Uterus (tissue), 2 donors: ENCODE measurements around the gene LHFPL6.

Source experiments
- CTCF ChIP-seq, 4 experiments: fragments of 200-600 bp in 2 of 4; fragments of 450-650 bp in 2 of 4; sonication (generic) in 2 of 4; IDR thresholded peaks; one replicate each; pipeline ENCODE4 v1.5.1; 2016 to 2019; ENCODE audit warnings: antibody characterized with exemption in 4 of 4, mild to moderate bottlenecking in 2 of 4, moderate library complexity in 1 of 4
- POLR2A ChIP-seq, 2 donors: fragments of 450-650 bp; IDR thresholded peaks; one replicate each; pipeline ENCODE4 v1.6.1; 2016; ENCODE audit warnings: antibody characterized with exemption in 2 of 2, mild to moderate bottlenecking in 1 of 2, moderate library complexity in 1 of 2

GRCh38 chr13:39587939-39588338 is 15.1 kb downstream of the LHFPL6 start:
- TF ChIP-seq POLR2A (IDR thresholded peaks at IDR 0.05): no peak
- no peak for TF ChIP-seq CTCF (IDR thresholded peaks at IDR 0.05)
